HG03025 (cell line): Measurements from ENCODE around the gene MRPL49.
"Not testable (repeated sequence)": the region's sequence is repeated elsewhere in the genome, so short reads cannot be mapped to it uniquely, and the experiment has no call there.

Source experiments
- ATAC-seq: cut with Tn5 transposase; IDR thresholded peaks from one replicate; pipeline ENCODE4 v1.9.1; 2021; ENCODE audit warnings: mild to moderate bottlenecking, moderate library complexity; ENCODE audit not compliant: unreplicated experiment, low FRiP score

The MRPL49 gene

GRCh38 chr11:65132238-65132987 lies 10.3 kb downstream of the MRPL49 start:
- ATAC-seq = no peak

GRCh38 chr11:65132988-65133700 lies 11.0 kb downstream of the MRPL49 start:
- ATAC-seq = no peak

GRCh38 chr11:65133724-65134123 lies 11.6 kb downstream of the MRPL49 start:
- no peak for ATAC-seq

- peak; percentile 48 for ATAC-seq
Measured at GRCh38 chr11:65134240-65134951, 12.3 kb downstream of the MRPL49 start, which contains the start of gene SYVN1. SYVN1 (minus strand) TSS chr11:65134519; CDS start chr11:65133601, 918 bp downstream.

- ATAC-seq = peak; percentile 55
Measured at GRCh38 chr11:65134952-65135632, 13.0 kb downstream of the MRPL49 start.

GRCh38 chr11:65135633-65136145 lies 13.6 kb downstream of the MRPL49 start:
- no peak for ATAC-seq

- ATAC-seq = no peak
Measured at GRCh38 chr11:65136515-65137096, 14.5 kb downstream of the MRPL49 start.

- no peak for ATAC-seq
Measured at GRCh38 chr11:65141896-65142494, 19.9 kb downstream of the MRPL49 start.

- ATAC-seq = no peak
Measured at GRCh38 chr11:65147352-65148075, 25.4 kb downstream of the MRPL49 start.

GRCh38 chr11:65148657-65149056 lies 26.5 kb downstream of the MRPL49 start:
- no peak for ATAC-seq

GRCh38 chr11:65150131-65150508 lies 28.0 kb downstream of the MRPL49 start:
- not testable (repeated sequence) for ATAC-seq

- ATAC-seq = no peak
Measured at GRCh38 chr11:65150509-65151299, 28.6 kb downstream of the MRPL49 start.

GRCh38 chr11:65151331-65151899 lies 29.3 kb downstream of the MRPL49 start:
- ATAC-seq = no peak

GRCh38 chr11:65152122-65152521 lies 30.0 kb downstream of the MRPL49 start:
- no peak for ATAC-seq

GRCh38 chr11:65156256-65156655 lies 34.1 kb downstream of the MRPL49 start:
- no peak for ATAC-seq

- ATAC-seq = no peak
Measured at GRCh38 chr11:65156926-65157325, 34.8 kb downstream of the MRPL49 start.

- ATAC-seq = no peak
Measured at GRCh38 chr11:65157336-65157735, 35.2 kb downstream of the MRPL49 start.

- ATAC-seq = no peak
Measured at GRCh38 chr11:65159012-65159411, 36.9 kb downstream of the MRPL49 start.
